ENCODE data around the gene LTA.

GRCh38 chr6:31617010-31617409 lies 44.9 kb downstream of the LTA start:
- TF ChIP-seq CTCF (IDR thresholded peaks at IDR 0.05; ENCODE audit: low read depth, low read length) (no peak), MAX (IDR thresholded peaks at IDR 0.05; ENCODE audit: low read depth, low read length) (no peak)

Measured in NB4 (cell line).